GM23248 (cell line): Measurements from ENCODE around the gene FBXO46. TPM values are rescaled to one million over a fixed set of nuclear protein-coding genes. Genes with fewer than 3 reads are reported as not detected.

Experiments used
- DNase-seq: peaks from one replicate; pipeline ENCODE4 v3.0.0-alpha.2; 2015
- H2AFZ ChIP-seq: fragments of 200-600 bp; sonication (generic); 2 replicates; pipeline ENCODE4 v1.6.1; 2016; ENCODE audit warnings: antibody characterized with exemption
- H3F3A ChIP-seq: fragments of 200-600 bp; sonication (generic); 2 replicates; pipeline ENCODE4 v1.6.1; 2016; ENCODE audit warnings: mild to moderate bottlenecking, antibody characterized with exemption, mixed run types; ENCODE audit not compliant: insufficient read depth
- H3K27ac ChIP-seq: fragments of 200-600 bp; sonication (generic); 2 replicates; pipeline ENCODE4 v1.5.1; 2016; ENCODE audit warnings: mild to moderate bottlenecking
- H3K27me3 ChIP-seq: fragments of 200-600 bp; sonication (generic); replicated peaks from 2 replicates; pipeline ENCODE4 v1.6.1; 2016; ENCODE audit warnings: mild to moderate bottlenecking; ENCODE audit not compliant: insufficient read depth
- H3K36me3 ChIP-seq: fragments of 200-600 bp; sonication (generic); 2 replicates; pipeline ENCODE4 v1.6.1; 2016; ENCODE audit warnings: low read depth, mild to moderate bottlenecking
- H3K4me1 ChIP-seq: fragments of 200-600 bp; sonication (generic); 2 replicates; pipeline ENCODE4 v1.6.1; 2016; ENCODE audit warnings: mild to moderate bottlenecking; ENCODE audit not compliant: insufficient read depth
- H3K4me2 ChIP-seq: fragments of 200-600 bp; sonication (generic); one replicate; pipeline ENCODE4 v1.6.1; 2016; ENCODE audit warnings: mild to moderate bottlenecking; ENCODE audit not compliant: unreplicated experiment
- H3K4me3 ChIP-seq: fragments of 200-600 bp; sonication (generic); 2 replicates; pipeline ENCODE4 v1.5.1; 2016; ENCODE audit warnings: mild to moderate bottlenecking
- H3K79me2 ChIP-seq: fragments of 200-600 bp; sonication (generic); 2 replicates; pipeline ENCODE4 v1.6.1; 2016; ENCODE audit warnings: mild to moderate bottlenecking; ENCODE audit not compliant: insufficient read depth
- H3K9ac ChIP-seq: fragments of 200-600 bp; sonication (generic); 2 replicates; pipeline ENCODE4 v1.6.1; 2016; ENCODE audit warnings: mild to moderate bottlenecking
- H3K9me2 ChIP-seq: fragments of 200-600 bp; sonication (generic); 2 replicates; pipeline ENCODE4 v1.6.1; 2016; ENCODE audit warnings: mixed run types, mild to moderate bottlenecking, moderate library complexity; ENCODE audit not compliant: insufficient read depth
- H3K9me3 ChIP-seq: fragments of 200-600 bp; sonication (generic); one replicate; pipeline ENCODE4 v1.6.1; 2017; ENCODE audit warnings: low read depth
- H4K20me1 ChIP-seq: fragments of 200-600 bp; sonication (generic); 2 replicates; pipeline ENCODE4 v1.6.0; 2016; ENCODE audit not compliant: insufficient read depth
- EZH2 ChIP-seq: fragments of 200-600 bp; sonication (generic); IDR thresholded peaks from 2 replicates; pipeline ENCODE4 v1.6.1; 2018; ENCODE audit warnings: antibody characterized with exemption, mild to moderate bottlenecking; ENCODE audit not compliant: insufficient read depth, poor library complexity, severe bottlenecking
- EZH2phosphoT487 ChIP-seq: fragments of 200-600 bp; sonication (generic); IDR thresholded peaks from 2 replicates; pipeline ENCODE4 v1.6.1; 2018; ENCODE audit warnings: antibody characterized with exemption, moderate library complexity, mild to moderate bottlenecking, low read depth; ENCODE audit not compliant: insufficient read depth
- WGBS, 2 experiments: methylation state at CpG; one replicate each; pipeline ENCODE4 v1.1.6; 2015 to 2017; ENCODE audit warnings: low lambda C conversion rate in 2 of 2, low coverage in 1 of 2; ENCODE audit errors: missing lambda C conversion rate in 2 of 2; 5-methylcytosine and 5-hydroxymethylcytosine counted together
- in situ Hi-C: fragments of 300-500 bp; cut with MboI; formaldehyde crosslinking; loops from 2 replicates; pipeline ENCODE4 v1.15.0; 2020
- polyA plus RNA-seq: library from polyadenylated mRNA; unstranded; fragments of >200 nt; fragmentation: Nextera tagmentation; extraction: Ambion mirVana; gene quantifications from 2 replicates; pipeline ENCODE4 v1.2.1, GENCODE V29; 2016
- total RNA-seq: library from RNA; depleted of rRNA; stranded (reverse); fragments of >200 nt; shearing (Covaris generic); gene quantifications from 2 replicates; pipeline ENCODE4 v1.2.3, GENCODE V29; 2014

Gene FBXO46
- total and polyA plus RNA-seq, 2 experiments from 2014 or later, result 3.1 to 6.3 TPM

DNA sequence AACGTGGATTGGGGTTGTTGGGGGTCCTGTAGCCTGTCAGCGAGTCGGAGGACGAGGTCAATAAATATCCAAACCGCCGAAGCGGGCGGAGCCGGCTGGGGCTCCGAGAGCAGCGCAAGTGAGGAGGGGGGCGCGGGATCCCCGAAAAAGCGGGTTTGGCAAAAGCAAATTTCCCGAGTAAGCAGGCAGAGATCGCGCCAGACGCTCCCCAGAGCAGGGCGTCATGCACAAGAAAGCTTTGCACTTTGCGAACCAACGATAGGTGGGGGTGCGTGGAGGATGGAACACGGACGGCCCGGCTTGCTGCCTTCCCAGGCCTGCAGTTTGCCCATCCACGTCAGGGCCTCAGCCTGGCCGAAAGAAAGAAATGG lies 39.1 kb upstream of the FBXO46 start:
- H3K36me3 ChIP-seq, result no peaks in the 10 kb centered on the region
- peak overlapping the region; percentile 77 for H3K4me3 ChIP-seq
- no peak for TF ChIP-seq EZH2phosphoT487
- no peak for TF ChIP-seq EZH2
- 1% methylated on average over 27 to 28 of the region's 28 CpGs for WGBS, 2 experiments
- H3K27ac ChIP-seq, result peak overlapping the region; percentile 91
- H3F3A ChIP-seq, result peaks cover 16% of the 10 kb centered on the region
- peaks cover 18% of the 10 kb centered on the region; the same call in 1 of the 2 replicates for H3K79me2 ChIP-seq
- H2AFZ ChIP-seq, result 0 out of 2 replicates have a peak overlapping the region, but pooled peaks have one; percentile 26
- in situ Hi-C loops, result no loop called here
- H3K9ac ChIP-seq, result peak overlapping the region; percentile 84
- peak overlapping the region; percentile 99 for H3K4me2 ChIP-seq
- H4K20me1 ChIP-seq, result no peaks in the 10 kb centered on the region
- H3K9me3 ChIP-seq, result no peaks in the 10 kb centered on the region
- H3K9me2 ChIP-seq, result no peaks in the 10 kb centered on the region
- peaks cover 5% of the 10 kb centered on the region; the same call in 1 of the 2 replicates for H3K4me1 ChIP-seq
- no peaks in the 10 kb centered on the region for H3K27me3 ChIP-seq
- peak; percentile 83 for DNase-seq

DNA sequence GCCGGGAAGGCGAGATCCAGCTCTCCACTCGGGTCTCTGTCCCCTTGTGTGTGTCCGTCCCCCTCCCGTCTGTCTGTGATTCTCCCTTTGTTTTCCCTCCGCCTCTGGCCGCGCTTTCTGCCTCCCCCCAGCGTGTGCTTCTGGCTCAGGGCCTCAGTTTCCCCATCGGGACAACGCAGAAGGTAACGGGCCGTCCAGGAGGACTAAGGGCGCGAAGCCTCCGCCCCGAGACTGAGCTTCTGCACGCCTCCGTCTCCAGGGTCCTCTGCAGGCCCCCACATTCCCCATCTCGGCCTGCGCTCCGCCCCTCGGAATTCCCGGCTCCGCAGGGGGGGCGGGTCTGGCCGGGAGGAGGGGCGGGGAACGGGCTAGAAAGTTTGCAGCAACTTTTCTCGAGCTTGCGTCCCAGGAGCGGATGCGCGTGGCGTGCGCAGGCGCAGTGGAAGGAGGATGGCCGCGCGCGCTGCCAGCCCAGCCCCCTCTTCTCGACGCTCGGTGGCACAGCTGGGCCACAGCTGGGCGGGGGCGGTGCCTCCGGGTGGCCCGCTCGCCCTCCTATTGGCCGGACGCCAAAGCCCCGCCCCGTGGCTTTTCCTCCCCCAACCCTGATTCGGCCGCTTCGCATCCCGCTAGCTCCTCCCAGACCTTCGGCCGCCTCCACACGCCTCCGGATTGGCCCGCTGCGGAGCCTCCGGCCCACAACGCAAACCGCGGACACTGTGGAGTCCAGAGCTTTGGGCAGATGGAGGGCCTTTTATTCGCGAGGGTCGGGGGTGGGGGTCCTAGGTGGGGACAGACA lies 38.5 kb upstream of the FBXO46 start, which contains the start of gene SIX5:
TSS of gene SIX5 (minus strand) at position 269 of the 799 bp plus-strand sequence. CDS start 408 bp downstream, outside the sequence.
- Histone ChIP-seq H3K4me3 (peak within 1 kb of the TSS; percentile 95), H3F3A (peaks cover 11% of the 10 kb centered on the region), H3K9me3 (no peaks in the 10 kb centered on the region), H3K9ac (peak within 1 kb of the TSS; percentile 95), H3K36me3 (no peaks in the 10 kb centered on the region), H3K27ac (peak within 1 kb of the TSS; percentile 94), H3K27me3 (no peaks in the 10 kb centered on the region), H3K79me2 (peaks cover 18% of the 10 kb centered on the region; the same call in 1 of the 2 replicates), H2AFZ (peak within 1 kb of the TSS; percentile 67), H3K4me1 (peaks cover 5% of the 10 kb centered on the region; the same call in 1 of the 2 replicates), H4K20me1 (no peaks in the 10 kb centered on the region), H3K4me2 (peak within 1 kb of the TSS; percentile 99), H3K9me2 (no peaks in the 10 kb centered on the region)
- TF ChIP-seq EZH2 (no peak), EZH2phosphoT487 (no peak)
- DNase-seq, result peak; percentile 98
- WGBS, 2 experiments, result 1 to 2% methylated on average over 55 to 56 of the region's 70 CpGs
- in situ Hi-C loops, result no loop called here

- TF ChIP-seq EZH2phosphoT487 (no peak), EZH2 (no peak)
- Histone ChIP-seq H3K27me3 (no peaks in the 10 kb centered on the region), H3K4me2 (peak overlapping the region; percentile 95), H2AFZ (peak overlapping the region; percentile 67), H3F3A (peaks cover 11% of the 10 kb centered on the region), H4K20me1 (no peaks in the 10 kb centered on the region), H3K4me1 (peaks cover 5% of the 10 kb centered on the region; the same call in 1 of the 2 replicates), H3K9me3 (no peaks in the 10 kb centered on the region), H3K9me2 (no peaks in the 10 kb centered on the region), H3K79me2 (peaks cover 18% of the 10 kb centered on the region; the same call in 1 of the 2 replicates), H3K27ac (peak overlapping the region; percentile 94), H3K9ac (peak overlapping the region; percentile 95), H3K36me3 (no peaks in the 10 kb centered on the region), H3K4me3 (peak overlapping the region; percentile 95)
- in situ Hi-C loops, result no loop called here
- 0% methylated on average over 1 to 15 of the region's 33 CpGs for WGBS, 2 experiments
- peak; percentile 81 for DNase-seq
These were observed 37.9 kb upstream of the FBXO46 start for GRCh38 chr19:45768655-45768983.

- H3K9me3 ChIP-seq, result no peaks in the 10 kb centered on the region
- peak overlapping the region; percentile 95 for H3K4me3 ChIP-seq
- in situ Hi-C loops, result no loop called here
- 1 to 2% methylated on average over 55 to 80 of the region's 102 CpGs for WGBS, 2 experiments
- H3K4me2 ChIP-seq, result peak overlapping the region; percentile 95
- peaks cover 5% of the 10 kb centered on the region; the same call in 1 of the 2 replicates for H3K4me1 ChIP-seq
- H3K9me2 ChIP-seq, result no peaks in the 10 kb centered on the region
- H3K27ac ChIP-seq, result peak overlapping the region; percentile 94
- H3K27me3 ChIP-seq, result no peaks in the 10 kb centered on the region
- H3K36me3 ChIP-seq, result no peaks in the 10 kb centered on the region
- no peaks in the 10 kb centered on the region for H4K20me1 ChIP-seq
- peaks cover 11% of the 10 kb centered on the region for H3F3A ChIP-seq
- TF ChIP-seq EZH2 (no peak), EZH2phosphoT487 (no peak)
- peak overlapping the region; percentile 45 for H2AFZ ChIP-seq
- peak; percentile 84 for DNase-seq
- H3K9ac ChIP-seq, result peak overlapping the region; percentile 95
- H3K79me2 ChIP-seq, result peaks cover 18% of the 10 kb centered on the region; the same call in 1 of the 2 replicates
These were observed 37.4 kb upstream of the FBXO46 start for GRCh38 chr19:45767881-45768654.
